NCI-H524 (cell line): Measurements from ENCODE around the gene CAMKK1.
A peak's percentile ranks its signal among the peaks of the same experiment; 100 is the strongest.

Source experiments
- DNase-seq, 2 experiments: peaks; one replicate each; lab custom pipeline; 2025; lab: John Stamatoyannopoulos, UW

Gene CAMKK1

GRCh38 chr17:3896108-3896967, 3.5 kb upstream of the CAMKK1 start:
- no peak for DNase-seq

- no peak for DNase-seq
Measured at GRCh38 chr17:3895354-3895753, 2.5 kb upstream of the CAMKK1 start.

DNA sequence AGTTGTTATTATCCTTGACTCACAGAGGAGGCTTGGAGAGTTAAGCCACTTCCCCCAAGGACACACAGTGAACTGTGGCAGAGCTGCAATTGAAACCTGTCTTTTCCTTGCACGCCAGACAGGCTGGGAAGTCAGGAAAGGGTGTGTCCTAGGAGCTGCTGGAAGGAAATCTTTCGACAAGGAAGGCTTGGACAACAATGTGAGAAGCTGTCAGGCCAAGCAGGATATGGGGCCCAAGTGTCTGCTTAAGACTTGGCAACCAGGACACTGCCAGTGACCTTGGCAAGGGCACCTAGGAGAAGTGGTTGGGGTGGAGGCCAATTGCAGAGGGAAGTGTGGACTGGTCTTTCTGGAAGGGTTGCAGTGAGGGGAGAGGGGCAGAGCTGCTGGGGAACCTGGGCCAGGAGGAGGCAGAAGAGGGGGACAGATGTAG, 2.1 kb upstream of the CAMKK1 start:
- no peak for DNase-seq

DNA sequence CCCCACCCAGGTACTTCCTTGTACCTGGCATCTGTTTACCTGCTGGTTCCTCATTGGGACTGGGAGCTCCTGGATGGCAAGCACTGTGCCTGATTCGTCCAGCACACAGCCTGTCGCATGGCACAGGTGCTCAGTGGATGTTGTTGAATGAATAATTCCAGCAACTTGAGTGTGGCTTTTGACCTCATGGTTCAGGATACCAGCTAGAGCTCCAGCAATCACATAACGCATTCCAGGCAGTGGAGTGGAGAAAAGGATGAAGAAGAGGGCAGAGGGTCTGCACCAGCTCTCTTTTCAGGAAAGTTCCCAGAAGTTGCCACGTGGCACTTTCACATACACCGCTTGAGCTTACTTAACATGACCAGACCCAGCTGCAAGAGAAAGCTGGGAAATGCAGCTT, 1.3 kb upstream of the CAMKK1 start:
- no peak for DNase-seq

DNA sequence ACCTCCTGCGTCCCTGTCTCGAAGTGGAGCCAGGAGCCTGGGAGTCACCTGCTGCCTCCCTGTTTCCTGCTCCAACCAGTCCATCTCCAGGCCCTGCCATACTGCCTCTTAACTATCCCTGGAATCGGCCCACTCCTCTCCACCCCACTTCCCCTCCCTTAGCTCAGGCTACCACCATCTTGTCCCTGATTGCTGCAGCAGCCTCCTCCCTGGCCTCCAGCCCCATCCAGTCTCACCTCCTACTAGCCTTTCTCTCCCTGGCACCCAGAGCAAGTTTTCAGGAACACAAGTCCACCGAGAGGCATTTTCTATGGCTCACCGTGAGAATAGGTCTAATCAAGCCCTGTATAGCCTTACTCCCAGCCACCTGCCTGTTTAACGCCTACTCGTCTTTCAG, 865 bp upstream of the CAMKK1 start:
- DNase-seq: no peak

DNA sequence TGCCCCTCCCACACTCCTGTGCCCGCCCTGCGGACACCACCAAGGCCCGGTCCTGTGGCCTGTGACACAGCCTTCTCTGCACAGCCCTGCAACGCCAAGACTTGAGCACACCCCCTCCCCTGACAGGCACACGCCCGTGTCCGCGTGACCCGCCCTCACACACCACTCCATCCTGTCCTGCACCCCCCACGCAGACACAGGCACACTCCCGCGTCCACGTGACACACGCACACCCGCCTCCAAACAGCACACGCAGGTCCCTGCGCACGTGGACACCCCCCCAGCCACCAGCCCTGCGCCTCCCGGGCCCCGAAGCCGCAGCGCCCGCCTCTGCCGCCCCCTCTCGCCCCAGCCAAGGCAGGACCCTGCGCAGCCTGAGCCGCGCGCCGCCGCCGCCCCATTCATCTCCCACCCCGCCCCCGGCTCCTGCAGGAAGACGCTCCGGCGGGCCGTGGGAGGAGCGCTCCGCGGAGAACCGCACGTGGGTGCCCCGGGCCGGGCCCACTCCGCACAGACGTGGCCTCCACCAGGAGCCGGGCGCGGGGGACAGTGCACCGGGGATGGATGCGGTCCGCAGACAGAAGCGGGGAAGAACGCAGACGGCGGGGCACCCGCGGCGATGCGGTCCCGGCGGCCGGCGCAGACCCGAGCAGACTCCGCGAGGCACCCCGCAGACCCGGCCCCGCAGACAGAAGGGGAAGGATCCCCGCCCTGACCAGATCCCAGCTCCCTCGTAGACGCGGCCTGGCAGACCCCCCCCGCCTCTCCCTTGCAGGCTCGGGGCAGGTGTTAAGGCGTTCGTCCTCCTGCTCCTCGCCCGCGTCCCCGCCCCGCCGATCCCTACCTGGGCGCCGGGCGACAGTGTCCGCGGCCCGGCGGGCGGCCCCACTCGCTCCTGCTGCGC, 506 bp downstream of the CAMKK1 start:
- peak; percentile 54 to 56 for DNase-seq

DNA sequence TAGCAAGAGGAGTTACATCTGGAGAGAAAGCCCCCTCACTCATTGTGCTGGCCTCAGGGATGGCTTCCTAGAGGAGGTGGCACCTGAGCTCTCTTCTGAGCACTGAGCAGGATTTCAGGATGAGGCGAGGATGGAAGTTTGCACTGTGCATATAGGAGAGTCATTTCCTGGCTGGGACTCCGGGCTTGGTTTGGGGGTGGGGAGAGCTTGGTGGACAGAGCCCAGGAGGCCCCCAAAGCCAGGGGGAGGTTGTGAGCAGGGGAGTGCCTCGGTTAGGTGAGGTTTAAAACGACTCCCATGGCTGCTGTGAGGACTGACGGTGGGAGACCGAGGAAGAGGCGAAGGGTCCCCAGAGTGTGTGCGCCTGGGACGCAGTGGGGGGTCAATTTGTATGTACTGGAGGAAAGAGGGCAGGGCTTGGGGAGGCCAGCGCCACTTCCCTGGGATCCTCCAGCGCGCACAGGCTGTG, 1.2 kb downstream of the CAMKK1 start:
- no peak for DNase-seq

DNA sequence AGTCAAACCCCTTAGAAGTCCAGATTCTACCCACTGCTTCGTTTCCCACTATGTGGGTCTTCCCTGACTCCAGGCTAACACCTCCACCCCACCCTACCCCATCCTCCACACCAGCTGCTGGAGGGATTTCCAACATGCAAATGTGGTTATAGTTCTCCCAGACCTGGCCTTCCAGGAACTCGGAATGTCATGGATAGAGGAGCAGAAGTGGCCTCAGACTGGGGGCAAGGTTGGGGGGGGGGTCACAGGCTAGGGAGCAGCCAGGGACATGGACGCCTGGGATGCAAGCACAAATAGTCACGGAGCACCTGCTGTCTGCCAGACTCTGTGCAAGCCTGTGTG, 2.0 kb downstream of the CAMKK1 start:
- peak; percentile 52 to 80 for DNase-seq

DNA sequence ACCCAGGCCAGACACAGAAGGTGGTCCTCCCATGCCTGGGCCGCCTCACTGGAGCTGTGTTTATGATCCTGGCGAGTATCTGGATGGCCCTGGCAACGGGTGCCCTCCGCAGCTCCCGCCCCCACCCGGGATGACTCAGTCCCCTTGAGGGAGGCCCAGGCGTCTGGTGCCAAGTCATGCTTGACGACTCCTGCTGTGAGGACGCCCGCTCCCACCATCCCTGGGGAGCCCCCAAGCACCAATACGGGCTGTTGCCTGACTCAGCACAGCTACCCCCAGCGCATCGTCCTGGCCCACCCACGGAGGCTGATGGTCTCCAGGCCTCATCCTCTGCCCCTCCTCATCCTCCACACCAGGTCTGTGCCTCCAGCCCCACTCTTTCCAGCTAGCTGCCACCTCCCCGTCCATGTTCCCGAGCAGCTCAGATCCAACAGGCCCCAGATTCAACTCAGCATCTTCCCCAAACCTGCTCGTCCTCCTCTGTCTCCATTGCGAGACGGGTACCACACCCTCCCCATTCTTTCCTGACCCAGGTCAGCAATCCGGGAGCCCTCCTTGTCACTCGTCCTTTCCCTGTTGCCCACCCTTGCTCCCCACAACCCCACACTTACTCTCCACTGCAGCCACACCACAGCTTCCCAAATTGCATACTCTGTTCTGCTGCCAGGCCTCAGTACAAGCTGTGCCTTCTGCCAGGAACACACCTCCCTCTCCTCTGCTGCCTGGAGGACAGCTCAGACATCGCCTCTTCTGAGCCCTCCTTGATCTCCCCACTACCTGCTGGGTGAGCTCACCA, 2.6 kb downstream of the CAMKK1 start:
- DNase-seq: peak; percentile 95 to 97

- DNase-seq: peak in 1 of 2 experiments; percentile 38
Measured at GRCh38 chr17:3889325-3890012, 3.4 kb downstream of the CAMKK1 start.

DNA sequence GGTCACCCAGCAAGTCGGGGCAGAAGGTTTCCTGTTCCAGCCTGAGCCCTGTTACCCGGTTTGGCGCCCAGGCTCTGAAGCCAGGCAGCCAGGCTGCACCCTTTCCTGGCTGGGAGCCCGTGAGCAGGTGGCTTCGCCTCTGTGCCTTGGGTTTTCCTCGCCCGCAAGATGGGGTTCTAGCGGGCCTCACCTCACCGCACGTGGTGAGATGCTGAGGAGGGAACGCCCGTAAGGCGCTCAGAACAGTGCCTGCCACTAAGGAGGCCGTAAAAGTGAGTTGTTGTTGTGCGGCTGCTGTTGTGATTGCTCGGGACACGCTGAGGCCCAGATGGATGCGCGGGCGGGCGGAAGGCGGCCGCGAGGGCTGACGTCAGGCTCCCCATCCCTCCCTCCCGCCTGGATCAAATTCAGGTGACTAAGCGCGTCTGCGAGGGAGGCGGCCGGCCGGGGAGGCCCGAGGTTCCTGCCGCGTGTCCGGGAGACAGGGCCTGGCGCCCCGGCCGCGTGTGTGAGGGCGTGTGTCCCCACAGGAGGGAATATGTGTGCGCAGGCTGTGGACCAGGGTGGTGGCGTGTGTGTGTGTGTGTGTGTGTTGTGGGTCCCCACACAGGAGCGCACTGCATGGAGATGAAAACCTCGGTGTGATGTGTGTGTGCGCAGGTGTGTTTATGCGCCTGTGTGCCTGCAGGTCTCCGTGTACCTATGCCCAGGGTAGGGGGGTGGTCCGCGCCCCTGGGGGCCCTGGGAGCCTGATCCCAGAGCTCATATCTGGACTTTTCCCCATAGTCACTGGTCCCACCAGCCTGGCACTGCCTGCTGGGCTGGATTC, 4.3 kb downstream of the CAMKK1 start:
- peak; percentile 50 to 80 for DNase-seq

- no peak for DNase-seq
Measured at GRCh38 chr17:3887804-3888203, 5.0 kb downstream of the CAMKK1 start.

DNA sequence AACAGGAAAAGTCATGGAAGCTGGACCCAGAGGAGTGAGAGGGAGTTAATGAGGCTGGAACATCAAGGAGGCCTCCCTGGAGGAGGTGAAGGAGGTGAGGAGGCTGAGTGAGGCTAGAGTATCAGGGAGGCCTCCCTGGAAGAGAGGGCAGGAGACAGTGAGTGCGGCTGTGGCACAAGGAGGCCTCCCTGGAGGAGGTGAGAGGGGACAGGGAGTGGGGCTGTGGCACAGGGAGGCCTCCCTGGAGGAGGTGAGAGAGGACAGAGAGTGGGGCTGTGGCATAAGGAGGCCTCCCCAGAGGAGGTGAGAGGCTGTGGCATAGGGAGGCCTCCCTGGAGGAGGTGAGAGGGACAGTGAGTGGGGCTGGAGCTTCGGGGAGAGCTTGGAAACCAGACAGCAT, 5.5 kb downstream of the CAMKK1 start:
- no peak for DNase-seq

DNA sequence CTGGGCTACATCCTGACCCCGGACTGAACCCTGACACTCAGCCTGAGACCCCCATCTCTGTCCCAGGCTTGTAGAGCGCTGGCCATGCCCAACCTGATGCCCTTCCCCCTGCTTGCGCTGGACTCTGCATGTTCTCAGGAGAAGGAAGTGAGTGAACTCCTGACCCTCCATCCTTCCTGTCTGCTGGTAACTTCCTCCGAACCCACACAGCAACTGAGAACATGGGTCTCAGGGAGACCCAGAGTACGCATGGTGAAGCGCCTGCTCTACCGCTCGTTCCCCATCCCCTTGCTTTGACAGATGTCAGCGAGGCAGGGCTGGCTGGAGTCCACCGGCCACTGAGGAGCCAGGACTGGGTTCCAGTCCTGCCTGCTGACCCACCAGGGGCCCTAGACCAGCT, 6.1 kb downstream of the CAMKK1 start:
- no peak for DNase-seq

DNA sequence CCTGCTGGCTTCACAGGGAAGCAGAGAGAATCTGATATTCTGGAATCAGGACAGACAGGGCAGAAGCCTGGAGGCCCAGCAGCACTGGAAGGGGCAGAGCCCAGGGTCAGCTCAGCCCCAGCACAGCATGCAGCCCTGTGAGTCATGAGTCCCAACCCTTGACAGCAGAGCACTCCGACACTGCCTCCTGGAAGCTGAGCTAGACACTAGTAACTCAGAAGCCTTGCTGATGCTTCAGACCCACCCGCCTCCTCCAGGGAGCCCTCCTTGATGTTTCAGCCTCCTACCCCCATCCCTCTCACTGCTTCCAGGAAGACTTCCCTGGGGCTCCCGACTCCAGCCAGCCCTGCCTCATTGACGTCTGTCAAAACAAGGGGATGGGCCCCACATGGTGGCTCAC, 6.9 kb downstream of the CAMKK1 start:
- no peak for DNase-seq

DNA sequence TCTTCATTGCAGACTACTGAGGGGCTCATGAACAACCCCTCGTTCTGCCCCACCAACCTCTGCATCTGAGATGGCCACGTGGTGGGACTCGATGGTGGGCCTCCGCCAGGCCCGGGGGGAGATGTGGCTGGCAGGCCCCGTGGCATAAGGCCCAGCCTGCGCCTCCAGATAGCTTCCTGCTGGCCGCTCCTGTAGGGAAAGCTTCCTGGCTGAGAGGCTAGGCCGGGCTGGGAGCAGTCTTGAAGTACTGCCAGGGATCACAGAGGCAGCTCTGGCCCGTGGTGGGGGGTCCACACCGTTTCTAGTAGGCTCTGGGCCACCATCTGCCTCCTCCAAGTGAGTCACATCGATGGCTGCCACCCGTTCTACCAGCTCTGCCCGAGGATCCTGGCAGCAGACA, 7.6 kb downstream of the CAMKK1 start:
- no peak for DNase-seq

- no peak for DNase-seq
Measured at GRCh38 chr17:3884188-3884587, 8.7 kb downstream of the CAMKK1 start.

GRCh38 chr17:3882276-3882675, 10.6 kb downstream of the CAMKK1 start:
- DNase-seq: no peak

GRCh38 chr17:3880983-3881382, 11.9 kb downstream of the CAMKK1 start:
- no peak for DNase-seq

- DNase-seq: peak; percentile 58 to 75
Measured at GRCh38 chr17:3879591-3880417, 13.0 kb downstream of the CAMKK1 start.
